HG02642 (cell line): ENCODE results near the gene EGFL7.

Experiments
- ATAC-seq: cut with Tn5 transposase; IDR thresholded peaks from one replicate; pipeline ENCODE4 v1.9.1; 2021; ENCODE audit warnings: mild to moderate bottlenecking; ENCODE audit not compliant: unreplicated experiment, poor library complexity

The EGFL7 gene

GRCh38 chr9:136658849-136659535 is 3.7 kb upstream of the EGFL7 start:
- no peak for ATAC-seq

- no peak for ATAC-seq
These were observed 2.6 kb upstream of the EGFL7 start for GRCh38 chr9:136659861-136660784.

- no peak for ATAC-seq
These were observed 1.7 kb upstream of the EGFL7 start for GRCh38 chr9:136660971-136661550.

GRCh38 chr9:136661641-136662325 is 933 bp upstream of the EGFL7 start:
- ATAC-seq = no peak

- no peak for ATAC-seq
These were observed 425 bp upstream of the EGFL7 start for GRCh38 chr9:136662326-136662655.

GRCh38 chr9:136664000-136664915 is 1.5 kb downstream of the EGFL7 start:
- no peak for ATAC-seq

GRCh38 chr9:136665111-136665703 is 2.5 kb downstream of the EGFL7 start:
- ATAC-seq = no peak

GRCh38 chr9:136665704-136666371 is 3.1 kb downstream of the EGFL7 start:
- no peak for ATAC-seq

GRCh38 chr9:136666372-136667213 is 3.9 kb downstream of the EGFL7 start:
- ATAC-seq = no peak

GRCh38 chr9:136667214-136667939 is 4.7 kb downstream of the EGFL7 start:
- no peak for ATAC-seq

- no peak for ATAC-seq
These were observed 5.4 kb downstream of the EGFL7 start for GRCh38 chr9:136667940-136668760.

GRCh38 chr9:136668983-136669790 is 6.5 kb downstream of the EGFL7 start:
- no peak for ATAC-seq

- ATAC-seq = no peak
These were observed 7.2 kb downstream of the EGFL7 start for GRCh38 chr9:136669791-136670464.

GRCh38 chr9:136670576-136671253 is 8.0 kb downstream of the EGFL7 start:
- ATAC-seq = no peak

GRCh38 chr9:136671254-136671614 is 8.5 kb downstream of the EGFL7 start:
- no peak for ATAC-seq
